ENCODE measurements around the gene SDR39U1. TPM values are rescaled to one million over a fixed set of nuclear protein-coding genes. Genes with fewer than 3 reads are reported as not detected.

SDR39U1 gene
- total and polyA plus RNA-seq, 8 donors = 10.8 to 71.2 (median 42.1) TPM

GRCh38 chr14:24435998-24436354, 6.6 kb downstream of the SDR39U1 start:
- intact Hi-C loops (cut with DNase I; ENCODE audit: low total_unique reads) = no loop called here
- Histone ChIP-seq H3K27ac (peak overlapping the region in 4 of 5 donors; percentile 27 to 72 (median 60)), H3K9me3 (no peaks in the 10 kb centered on the region), H3K4me3 (no peak overlapping the region), H3K36me3 (peaks cover 51 to 97% (median 89%) of the 10 kb centered on the region in 4 donors), H3K27me3 (no peaks in the 10 kb centered on the region), H3K4me1 (peaks cover 43 to 93% (median 75%) of the 10 kb centered on the region in 4 donors)
- TF ChIP-seq POLR2A (IDR thresholded peaks at IDR 0.05) = no peak
- TF ChIP-seq POLR2AphosphoS5 (IDR thresholded peaks at IDR 0.05) = no peak
- no peak for TF ChIP-seq CTCF (IDR thresholded peaks at IDR 0.05)
- no peak for TF ChIP-seq EP300 (IDR thresholded peaks at IDR 0.05)
- 56 to 73% (median 64%) methylated on average over 6 of the region's 6 CpGs for WGBS, 5 donors
- no peak for DNase-seq

GRCh38 chr14:24435192-24435810, 7.3 kb downstream of the SDR39U1 start:
- no peak overlapping the region for H3K4me3 ChIP-seq
- TF ChIP-seq EP300 (IDR thresholded peaks at IDR 0.05) (no peak), POLR2AphosphoS5 (IDR thresholded peaks at IDR 0.05) (no peak), CTCF (IDR thresholded peaks at IDR 0.05) (no peak), POLR2A (IDR thresholded peaks at IDR 0.05) (no peak)
- no peaks in the 10 kb centered on the region for H3K27me3 ChIP-seq
- no peaks in the 10 kb centered on the region for H3K9me3 ChIP-seq
- DNase-seq = no peak
- intact Hi-C loops (cut with DNase I; ENCODE audit: low total_unique reads) = no loop called here
- peaks cover 43 to 93% (median 75%) of the 10 kb centered on the region in 4 donors for H3K4me1 ChIP-seq
- WGBS, 5 donors = 40 to 63% (median 61%) methylated on average over 2 of the region's 2 CpGs
- H3K36me3 ChIP-seq = peaks cover 51 to 90% (median 83%) of the 10 kb centered on the region in 4 donors
- H3K27ac ChIP-seq = peak overlapping the region in 4 of 5 donors; percentile 2 to 72 (median 60)

GRCh38 chr14:24434676-24435075, 7.9 kb downstream of the SDR39U1 start:
- WGBS, 5 donors = 55 to 66% (median 59%) methylated on average over 3 of the region's 3 CpGs
- Histone ChIP-seq H3K4me3 (no peak overlapping the region), H3K4me1 (peaks cover 37 to 87% (median 72%) of the 10 kb centered on the region in 4 donors), H3K9me3 (no peaks in the 10 kb centered on the region), H3K27ac (peak overlapping the region in 4 of 5 donors; percentile 2 to 72 (median 60)), H3K36me3 (peaks cover 50 to 84% (median 76%) of the 10 kb centered on the region in 4 donors), H3K27me3 (no peaks in the 10 kb centered on the region)
- TF ChIP-seq POLR2A (IDR thresholded peaks at IDR 0.05) (no peak), CTCF (IDR thresholded peaks at IDR 0.05) (no peak), EP300 (IDR thresholded peaks at IDR 0.05) (no peak), POLR2AphosphoS5 (IDR thresholded peaks at IDR 0.05) (no peak)
- intact Hi-C loops (cut with DNase I; ENCODE audit: low total_unique reads) = loop anchor here (5.0 kb wide), 1 partner anchor 102 kb away; no protein-coding TSS in a partner anchor
- DNase-seq = no peak

GRCh38 chr14:24434036-24434435, 8.5 kb downstream of the SDR39U1 start:
- Histone ChIP-seq H3K27me3 (no peaks in the 10 kb centered on the region), H3K4me3 (no peak overlapping the region), H3K4me1 (peaks cover 43 to 85% (median 75%) of the 10 kb centered on the region in 4 donors), H3K36me3 (peaks cover 43 to 78% (median 70%) of the 10 kb centered on the region in 4 donors), H3K9me3 (no peaks in the 10 kb centered on the region), H3K27ac (no peak overlapping the region)
- intact Hi-C loops (cut with DNase I; ENCODE audit: low total_unique reads) = loop anchor here (5.0 kb wide), 1 partner anchor 102 kb away; no protein-coding TSS in a partner anchor
- TF ChIP-seq EP300 (IDR thresholded peaks at IDR 0.05) (no peak), POLR2A (IDR thresholded peaks at IDR 0.05) (no peak), POLR2AphosphoS5 (IDR thresholded peaks at IDR 0.05) (no peak), CTCF (IDR thresholded peaks at IDR 0.05) (no peak)
- WGBS, 5 donors = 34 to 65% (median 49%) methylated on average over 7 of the region's 7 CpGs
- DNase-seq = no peak
